ENCODE data around the gene KLHL28.
A peak's percentile ranks its signal among the peaks of the same experiment; 100 is the strongest.

KLHL28 gene

GRCh38 chr14:44961554-44962333, at the start of gene KLHL28, which contains the start of gene TOGARAM1:
KLHL28 (minus strand) TSS chr14:44961947; CDS start chr14:44945928, 16,019 bp downstream.
TOGARAM1 (plus strand) TSS chr14:44962190; CDS start chr14:44962422, 232 bp downstream.
- DNase-seq (ENCODE audit: low read depth), result peak; percentile 100

- no peak for DNase-seq (ENCODE audit: low read depth)
These were observed 42.2 kb upstream of the KLHL28 start for GRCh38 chr14:45003924-45004323.

GRCh38 chr14:44995770-44996294, 34.1 kb upstream of the KLHL28 start:
- DNase-seq (ENCODE audit: low read depth), result no peak

GRCh38 chr14:44995196-44995595, 33.4 kb upstream of the KLHL28 start:
- no peak for DNase-seq (ENCODE audit: low read depth)

- DNase-seq (ENCODE audit: low read depth), result no peak
These were observed 28.8 kb upstream of the KLHL28 start for GRCh38 chr14:44990533-44990932.

GRCh38 chr14:44989497-44990440, 28.0 kb upstream of the KLHL28 start:
- no peak for DNase-seq (ENCODE audit: low read depth)

GRCh38 chr14:44988694-44989093, 26.9 kb upstream of the KLHL28 start:
- no peak for DNase-seq (ENCODE audit: low read depth)

- DNase-seq (ENCODE audit: low read depth), result no peak
These were observed 20.8 kb upstream of the KLHL28 start for GRCh38 chr14:44982594-44982993.

GRCh38 chr14:44981198-44981597, 19.5 kb upstream of the KLHL28 start:
- DNase-seq (ENCODE audit: low read depth), result no peak

GRCh38 chr14:44979740-44980356, 18.1 kb upstream of the KLHL28 start:
- no peak for DNase-seq (ENCODE audit: low read depth)

- DNase-seq (ENCODE audit: low read depth), result no peak
These were observed 17.5 kb upstream of the KLHL28 start for GRCh38 chr14:44979273-44979672.

GRCh38 chr14:44971459-44971858, 9.7 kb upstream of the KLHL28 start:
- no peak for DNase-seq (ENCODE audit: low read depth)

GRCh38 chr14:44970907-44971306, 9.2 kb upstream of the KLHL28 start:
- no peak for DNase-seq (ENCODE audit: low read depth)

GRCh38 chr14:44968714-44969113, 7.0 kb upstream of the KLHL28 start:
- no peak for DNase-seq (ENCODE audit: low read depth)

GRCh38 chr14:44966601-44967336, 5.0 kb upstream of the KLHL28 start:
- no peak for DNase-seq (ENCODE audit: low read depth)

- no peak for DNase-seq (ENCODE audit: low read depth)
These were observed 2.1 kb upstream of the KLHL28 start for GRCh38 chr14:44963775-44964380.

- DNase-seq (ENCODE audit: low read depth), result no peak
These were observed 1.3 kb upstream of the KLHL28 start for GRCh38 chr14:44963044-44963528.

- DNase-seq (ENCODE audit: low read depth), result no peak
These were observed 742 bp upstream of the KLHL28 start for GRCh38 chr14:44962334-44963043.

GRCh38 chr14:44961151-44961553, 595 bp downstream of the KLHL28 start:
- no peak for DNase-seq (ENCODE audit: low read depth)

GRCh38 chr14:44960646-44961045, 1.1 kb downstream of the KLHL28 start:
- no peak for DNase-seq (ENCODE audit: low read depth)

Measured in non-pigmented ciliary epithelial cell (primary cell).